ENCODE data around the gene ABHD15.

Gene ABHD15

GRCh38 chr17:29612404-29613280 lies 45.8 kb upstream of the ABHD15 start:
- peak overlapping the region; percentile 44 for H3K4me3 ChIP-seq (ENCODE audit: low read depth, low read length)
- TF ChIP-seq, protein P1, sequence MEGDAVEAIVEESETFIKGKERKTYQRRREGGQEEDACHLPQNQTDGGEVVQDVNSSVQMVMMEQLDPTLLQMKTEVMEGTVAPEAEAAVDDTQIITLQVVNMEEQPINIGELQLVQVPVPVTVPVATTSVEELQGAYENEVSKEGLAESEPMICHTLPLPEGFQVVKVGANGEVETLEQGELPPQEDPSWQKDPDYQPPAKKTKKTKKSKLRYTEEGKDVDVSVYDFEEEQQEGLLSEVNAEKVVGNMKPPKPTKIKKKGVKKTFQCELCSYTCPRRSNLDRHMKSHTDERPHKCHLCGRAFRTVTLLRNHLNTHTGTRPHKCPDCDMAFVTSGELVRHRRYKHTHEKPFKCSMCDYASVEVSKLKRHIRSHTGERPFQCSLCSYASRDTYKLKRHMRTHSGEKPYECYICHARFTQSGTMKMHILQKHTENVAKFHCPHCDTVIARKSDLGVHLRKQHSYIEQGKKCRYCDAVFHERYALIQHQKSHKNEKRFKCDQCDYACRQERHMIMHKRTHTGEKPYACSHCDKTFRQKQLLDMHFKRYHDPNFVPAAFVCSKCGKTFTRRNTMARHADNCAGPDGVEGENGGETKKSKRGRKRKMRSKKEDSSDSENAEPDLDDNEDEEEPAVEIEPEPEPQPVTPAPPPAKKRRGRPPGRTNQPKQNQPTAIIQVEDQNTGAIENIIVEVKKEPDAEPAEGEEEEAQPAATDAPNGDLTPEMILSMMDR (IDR thresholded peaks at IDR 0.05; ENCODE audit: borderline replicate concordance, insufficient read depth, low read depth, low read length), result no peak

- TF ChIP-seq, protein P1 (IDR thresholded peaks at IDR 0.05; ENCODE audit: borderline replicate concordance, insufficient read depth, low read depth, low read length), result no peak
- no peak overlapping the region for H3K4me3 ChIP-seq (ENCODE audit: low read depth, low read length)
Observed at GRCh38 chr17:29612094-29612403, 45.2 kb upstream of the ABHD15 start.

GRCh38 chr17:29611351-29612093 lies 44.7 kb upstream of the ABHD15 start:
- TF ChIP-seq, protein P1 (IDR thresholded peaks at IDR 0.05; ENCODE audit: borderline replicate concordance, insufficient read depth, low read depth, low read length), result no peak
- H3K4me3 ChIP-seq (ENCODE audit: low read depth, low read length), result no peak overlapping the region

DNA sequence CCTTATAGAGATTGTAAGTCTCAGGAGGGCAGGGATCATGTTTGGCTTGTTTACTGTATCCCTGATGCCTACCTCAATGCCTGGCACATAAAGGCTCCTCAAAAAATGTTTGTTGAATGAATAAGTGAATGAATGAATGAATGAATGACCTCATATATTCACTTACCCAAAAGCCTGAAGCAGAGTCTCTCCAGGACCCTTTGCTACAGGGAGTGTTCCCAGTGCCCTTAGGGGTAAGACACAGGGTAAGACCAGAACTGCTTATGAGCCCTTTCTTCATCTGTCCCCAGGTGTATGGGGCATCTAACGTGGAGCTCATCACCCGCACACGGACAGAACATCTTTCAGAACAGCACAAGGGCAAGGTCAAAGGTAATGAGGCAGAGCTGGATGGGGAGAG lies 43.6 kb upstream of the ABHD15 start:
- TF ChIP-seq, protein P1 (IDR thresholded peaks at IDR 0.05; ENCODE audit: borderline replicate concordance, insufficient read depth, low read depth, low read length), result no peak
- H3K4me3 ChIP-seq (ENCODE audit: low read depth, low read length), result no peak overlapping the region

DNA sequence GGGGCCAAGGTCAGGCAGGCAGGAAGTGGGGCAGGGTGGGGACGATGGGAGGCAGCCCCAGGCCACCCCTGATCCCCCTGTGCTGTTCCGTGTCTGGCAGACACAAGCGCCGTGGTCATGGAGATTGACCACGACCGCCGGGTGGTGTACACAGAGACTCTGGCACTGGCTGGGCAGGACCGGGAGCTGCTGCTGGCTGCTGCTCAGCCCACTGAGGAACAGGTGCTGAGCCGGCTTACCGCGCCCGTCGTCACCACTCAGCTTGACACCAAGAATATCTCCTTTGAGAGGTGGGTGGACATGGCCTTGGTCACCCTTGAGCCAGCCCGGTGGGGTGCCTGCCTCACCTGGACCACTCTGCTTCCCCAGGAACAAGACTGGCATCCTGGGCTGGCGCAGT lies 42.1 kb upstream of the ABHD15 start:
- TF ChIP-seq, protein P1 (IDR thresholded peaks at IDR 0.05; ENCODE audit: borderline replicate concordance, insufficient read depth, low read depth, low read length), result no peak
- no peak overlapping the region for H3K4me3 ChIP-seq (ENCODE audit: low read depth, low read length)

GRCh38 chr17:29607557-29608195 lies 40.8 kb upstream of the ABHD15 start:
- TF ChIP-seq, protein P1 (IDR thresholded peaks at IDR 0.05; ENCODE audit: borderline replicate concordance, insufficient read depth, low read depth, low read length), result no peak
- no peak overlapping the region for H3K4me3 ChIP-seq (ENCODE audit: low read depth, low read length)

Data from GM12875 (cell line).